GM15510 (cell line): ENCODE measurements around the gene TBCK.

ENCODE experiments used
- POLR2A ChIP-seq: IDR thresholded peaks from 3 replicates; pipeline ENCODE4 v1.6.1; 2011; ENCODE audit warnings: borderline replicate concordance; ENCODE audit not compliant: insufficient read length; ENCODE audit errors: extremely low read depth

Gene TBCK

DNA sequence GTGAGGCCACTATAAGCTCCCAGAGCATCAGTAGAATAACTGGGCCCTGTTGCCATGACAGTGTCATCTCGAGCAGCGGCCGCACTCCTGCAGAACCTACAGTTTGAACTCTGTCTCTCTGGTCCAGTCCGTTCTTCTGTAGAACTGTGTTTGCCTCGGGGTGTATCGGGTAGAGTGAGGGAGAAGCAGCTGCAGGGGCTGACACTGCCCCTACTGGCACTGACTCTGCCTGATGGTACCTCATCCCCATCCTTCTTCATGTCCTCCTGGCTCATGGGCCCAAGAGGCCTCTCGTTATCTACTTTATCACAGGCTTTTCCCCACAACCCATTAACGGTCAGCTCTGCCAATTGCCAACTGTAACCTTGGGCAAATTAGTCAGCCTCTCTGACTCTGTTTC, 324.3 kb downstream of the TBCK start:
- no peak for TF ChIP-seq POLR2A
